T-helper 1 cell (primary cell): Measurements from ENCODE around the gene MEF2A.
"Not testable (repeated sequence)": the region's sequence is repeated elsewhere in the genome, so short reads cannot be mapped to it uniquely, and the experiment has no call there.

Experiments used
- DNase-seq, 5 donors: peaks; one replicate each; pipeline ENCODE4 v3.0.0-alpha.2; 2012 to 2020
- total RNA-seq, 4 donors: gene quantifications; one replicate each; lab custom pipeline; 2026; lab: John Stamatoyannopoulos, UW

The MEF2A gene
- total RNA-seq: 27.6 to 48.3 (median 37.1) reads per million in 4 donors

GRCh38 chr15:99565299-99566156, at the start of gene MEF2A:
Gene MEF2A, plus strand, starts transcription at chr15:99565984. Its CDS starts 67,136 bp downstream, at chr15:99633120.
- DNase-seq: peak; percentile 81 to 92 (median 87)

- no peak for DNase-seq
Observed at GRCh38 chr15:99518191-99518590, 47.6 kb upstream of the MEF2A start.

- DNase-seq: not testable (repeated sequence)
Observed at GRCh38 chr15:99519366-99519765, 46.4 kb upstream of the MEF2A start.

GRCh38 chr15:99522288-99522687, 43.5 kb upstream of the MEF2A start:
- no peak for DNase-seq

- DNase-seq: no peak
Observed at GRCh38 chr15:99526176-99526575, 39.6 kb upstream of the MEF2A start.

- no peak for DNase-seq
Observed at GRCh38 chr15:99526671-99527070, 39.1 kb upstream of the MEF2A start.

GRCh38 chr15:99536422-99537040, 29.3 kb upstream of the MEF2A start:
- no peak for DNase-seq

GRCh38 chr15:99537344-99537743, 28.4 kb upstream of the MEF2A start:
- no peak for DNase-seq

GRCh38 chr15:99538261-99538660, 27.5 kb upstream of the MEF2A start:
- DNase-seq: no peak

- no peak for DNase-seq
Observed at GRCh38 chr15:99542828-99543227, 23.0 kb upstream of the MEF2A start.

- no peak for DNase-seq
Observed at GRCh38 chr15:99545605-99546004, 20.2 kb upstream of the MEF2A start.

GRCh38 chr15:99546441-99547100, 19.2 kb upstream of the MEF2A start:
- no peak for DNase-seq

- no peak for DNase-seq
Observed at GRCh38 chr15:99547517-99547916, 18.3 kb upstream of the MEF2A start.

- DNase-seq: no peak
Observed at GRCh38 chr15:99550077-99550476, 15.7 kb upstream of the MEF2A start.

- DNase-seq: no peak
Observed at GRCh38 chr15:99552111-99552510, 13.7 kb upstream of the MEF2A start.

- no peak for DNase-seq
Observed at GRCh38 chr15:99554880-99555488, 10.8 kb upstream of the MEF2A start.

- DNase-seq: no peak
Observed at GRCh38 chr15:99556011-99556410, 9.8 kb upstream of the MEF2A start.

GRCh38 chr15:99556578-99556977, 9.2 kb upstream of the MEF2A start:
- no peak for DNase-seq

GRCh38 chr15:99558084-99558483, 7.7 kb upstream of the MEF2A start:
- DNase-seq: no peak

GRCh38 chr15:99558571-99558970, 7.2 kb upstream of the MEF2A start:
- no peak for DNase-seq

GRCh38 chr15:99561476-99562230, 4.1 kb upstream of the MEF2A start:
- DNase-seq: no peak

GRCh38 chr15:99562238-99562637, 3.5 kb upstream of the MEF2A start:
- no peak for DNase-seq
